GM20431 (cell line): Measurements from ENCODE around the gene MTR.

Experiments
- in situ Hi-C: fragments of 300-500 bp; cut with MseI, MboI; formaldehyde crosslinking; loops from one replicate; pipeline ENCODE4 v1.15.0; 2020; ENCODE audit warnings: low sequenced_read_pairs; ENCODE audit not compliant: unreplicated experiment

MTR gene

DNA sequence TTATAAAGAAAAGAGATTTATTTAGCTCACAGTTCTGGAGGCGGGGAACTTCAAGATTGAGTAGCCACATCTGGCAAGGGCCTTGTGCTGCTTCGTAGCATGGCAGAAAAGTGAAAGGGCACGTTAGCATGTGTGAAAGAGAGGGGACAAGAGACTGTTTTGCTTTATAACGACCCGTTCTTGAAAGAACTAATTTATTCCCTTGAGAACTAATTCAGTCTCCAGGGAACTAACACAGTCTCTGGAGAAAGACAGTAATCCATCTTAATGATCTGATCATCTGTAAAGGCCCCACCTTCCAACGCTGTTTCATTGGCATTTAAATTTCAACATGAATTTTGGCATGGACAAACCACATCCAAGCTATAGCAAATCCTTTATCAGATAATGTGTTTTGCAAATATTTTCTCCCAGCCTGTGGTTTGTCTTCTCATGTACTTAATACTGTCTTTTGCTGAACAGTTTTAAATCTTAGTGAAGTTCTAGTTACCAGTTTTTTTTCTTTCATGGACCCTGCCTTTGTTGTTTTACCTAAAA is 26.1 kb downstream of the MTR start:
- in situ Hi-C loops = no loop called here

DNA sequence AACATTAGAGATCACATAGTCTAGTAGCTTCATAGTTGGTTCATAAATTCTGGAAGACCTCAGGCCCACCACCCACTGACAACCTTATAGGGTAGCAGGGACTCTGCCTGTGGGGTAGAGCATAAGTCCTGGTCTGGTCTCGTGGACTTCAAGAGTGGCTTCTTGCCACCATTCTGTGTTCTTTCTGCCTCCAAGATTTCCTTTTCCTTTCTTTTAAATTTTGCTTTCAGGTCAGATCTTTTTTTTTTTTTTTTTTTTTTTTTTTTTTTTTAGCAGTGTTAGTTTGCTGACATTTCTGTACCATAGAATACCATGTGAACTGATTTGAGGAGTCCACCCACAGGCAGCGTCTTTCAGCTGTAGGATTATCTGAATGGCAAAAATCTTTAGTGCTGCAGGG is 28.5 kb downstream of the MTR start:
- in situ Hi-C loops = no loop called here

DNA sequence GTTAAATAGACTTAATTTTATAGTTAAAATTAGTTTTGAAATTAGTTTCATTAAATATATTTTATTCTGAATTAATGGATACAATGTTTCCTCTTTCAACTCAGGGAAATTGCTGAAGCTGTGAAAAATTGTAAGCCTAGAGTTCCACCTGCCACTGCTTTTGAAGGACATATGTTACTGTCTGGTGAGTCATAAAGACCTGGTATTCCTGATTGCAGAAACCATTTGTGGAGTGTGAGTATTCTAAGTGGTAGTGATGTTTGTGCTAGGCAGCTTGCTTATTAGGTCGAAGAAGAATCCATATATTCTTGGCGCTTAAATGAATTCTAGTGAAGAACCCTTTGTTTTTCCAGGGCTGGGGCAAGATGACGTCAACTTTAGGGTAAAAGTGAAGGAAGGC is 34.0 kb downstream of the MTR start:
- in situ Hi-C loops = no loop called here

DNA sequence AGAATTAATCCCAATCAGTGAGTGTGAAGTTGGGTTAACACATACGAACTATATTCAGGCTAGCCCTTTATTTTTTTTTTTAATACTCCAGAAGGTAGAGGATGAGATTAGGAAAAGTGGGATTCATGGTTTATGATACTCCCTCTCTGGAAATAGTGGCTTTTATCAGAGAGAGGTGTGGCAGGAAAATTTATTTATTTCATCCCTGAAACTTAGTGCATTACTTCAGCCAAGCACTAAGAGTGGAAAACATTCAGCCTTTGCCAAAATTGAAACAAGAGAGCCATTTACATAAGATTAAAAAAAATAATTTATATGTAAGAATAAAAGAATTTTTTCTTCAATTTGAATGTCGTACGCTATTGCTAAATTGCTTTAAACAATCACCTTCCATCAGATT is 35.0 kb downstream of the MTR start:
- in situ Hi-C loops = no loop called here

DNA sequence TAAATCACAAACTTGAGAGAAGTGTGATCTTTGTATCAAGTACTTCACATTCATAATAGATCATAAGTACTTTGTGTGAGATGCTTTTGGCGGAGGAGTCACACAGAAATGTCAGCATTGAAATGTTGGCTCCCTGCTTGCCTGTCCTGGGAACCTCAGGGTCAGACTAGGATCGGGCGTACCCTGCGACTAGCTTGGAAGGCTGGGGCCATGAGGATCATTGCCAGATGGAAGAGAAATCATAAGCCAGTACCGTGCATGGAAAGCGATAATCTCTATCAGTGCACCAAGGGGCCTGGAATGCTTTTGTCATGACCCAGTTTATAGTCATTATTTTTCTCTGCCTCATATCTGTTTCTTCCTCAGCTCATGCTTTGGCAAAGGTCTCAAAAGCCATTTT is 35.5 kb downstream of the MTR start:
- in situ Hi-C loops = no loop called here

DNA sequence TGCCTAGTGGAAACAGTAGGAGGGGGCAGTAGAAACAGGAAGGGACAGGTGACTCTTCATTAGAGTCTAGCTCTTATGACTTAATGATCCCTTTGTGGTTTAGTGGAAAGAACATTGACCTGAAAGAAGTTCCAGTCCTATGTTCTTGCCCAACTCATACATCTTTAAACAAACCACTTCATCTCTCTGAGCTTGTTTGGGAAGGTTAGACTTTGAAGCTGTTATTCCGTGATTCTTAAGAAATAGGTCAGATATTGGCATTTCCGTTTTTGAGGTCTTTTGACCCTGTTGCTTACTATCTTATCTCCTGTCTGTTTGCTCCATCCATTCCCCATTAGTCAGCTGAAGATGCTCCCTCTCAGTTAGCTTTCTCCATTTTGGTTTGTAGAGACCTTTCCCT is 38.5 kb downstream of the MTR start:
- in situ Hi-C loops = no loop called here

DNA sequence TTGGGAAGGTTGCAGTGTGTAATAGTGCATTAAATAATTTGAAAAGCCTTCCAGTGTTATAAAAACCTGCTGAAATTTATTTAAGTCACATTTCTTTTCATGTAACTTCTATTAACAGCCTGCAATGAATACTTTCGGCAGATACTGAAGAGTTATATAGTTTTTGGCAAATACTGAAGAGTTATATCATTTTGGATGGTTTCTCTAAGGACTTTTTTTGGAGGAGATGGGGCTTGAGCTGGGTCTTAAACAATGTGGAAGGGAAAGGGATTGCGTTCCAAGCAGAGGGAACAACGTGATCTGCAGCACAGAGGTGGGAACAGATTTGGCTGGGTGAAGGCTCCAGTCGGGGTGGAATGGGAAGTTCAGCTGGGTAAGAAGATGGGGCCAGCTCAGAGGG is 39.8 kb downstream of the MTR start:
- in situ Hi-C loops = no loop called here

DNA sequence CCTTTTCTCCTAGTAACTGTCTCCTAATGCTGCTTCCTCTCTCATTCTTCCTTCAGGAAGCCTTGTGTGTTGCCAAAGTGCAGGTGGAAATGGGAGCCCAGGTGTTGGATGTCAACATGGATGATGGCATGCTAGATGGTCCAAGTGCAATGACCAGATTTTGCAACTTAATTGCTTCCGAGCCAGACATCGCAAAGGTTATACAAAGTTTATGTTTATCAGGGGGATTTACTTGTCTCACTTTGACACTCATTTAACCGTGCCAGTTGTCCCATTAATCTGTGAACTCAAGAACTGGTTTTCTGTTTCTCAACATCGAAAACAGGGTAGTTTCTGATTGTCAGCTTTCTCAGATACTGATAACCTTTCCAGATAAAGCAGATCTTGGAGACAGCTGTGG is 40.4 kb downstream of the MTR start:
- in situ Hi-C loops = no loop called here

DNA sequence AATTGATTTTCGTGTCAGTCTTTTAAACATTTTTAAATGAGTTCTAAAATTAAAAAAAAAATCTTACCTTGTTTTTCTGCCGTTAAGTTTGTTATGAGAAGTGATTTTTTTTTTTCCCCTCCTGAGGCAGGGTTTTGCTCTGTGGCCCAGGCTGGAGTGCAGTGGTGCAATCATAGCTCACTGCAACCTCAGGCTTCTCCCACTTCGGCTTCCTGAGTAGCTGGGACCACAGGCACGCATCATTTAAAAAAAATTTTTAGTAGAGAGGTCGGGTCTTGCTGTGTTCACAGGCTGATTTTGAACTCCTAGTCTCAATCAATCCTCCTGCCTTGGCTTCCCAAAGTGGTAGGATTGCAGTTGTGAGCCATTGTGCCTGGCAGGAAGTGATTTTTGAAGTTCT is 41.1 kb downstream of the MTR start:
- in situ Hi-C loops = no loop called here

DNA sequence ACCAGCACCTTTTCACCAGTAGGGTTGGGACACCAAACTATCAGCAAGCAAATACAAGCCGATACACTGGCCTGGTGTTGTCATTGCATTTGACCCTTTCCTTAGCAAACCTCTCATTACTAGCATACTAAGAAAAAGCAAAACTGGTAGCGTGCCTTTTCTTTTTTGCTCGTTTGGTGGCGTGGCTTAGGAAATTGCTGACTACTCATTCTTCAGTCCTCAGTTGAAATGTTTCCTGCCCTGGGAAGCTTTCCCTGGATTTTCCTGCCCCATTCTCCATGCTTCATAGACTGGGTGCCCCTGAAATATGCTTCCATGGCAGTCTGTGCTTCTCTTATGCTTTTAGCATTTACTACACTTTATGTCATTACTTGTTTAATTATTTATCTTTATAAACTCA is 42.0 kb downstream of the MTR start:
- in situ Hi-C loops = no loop called here

DNA sequence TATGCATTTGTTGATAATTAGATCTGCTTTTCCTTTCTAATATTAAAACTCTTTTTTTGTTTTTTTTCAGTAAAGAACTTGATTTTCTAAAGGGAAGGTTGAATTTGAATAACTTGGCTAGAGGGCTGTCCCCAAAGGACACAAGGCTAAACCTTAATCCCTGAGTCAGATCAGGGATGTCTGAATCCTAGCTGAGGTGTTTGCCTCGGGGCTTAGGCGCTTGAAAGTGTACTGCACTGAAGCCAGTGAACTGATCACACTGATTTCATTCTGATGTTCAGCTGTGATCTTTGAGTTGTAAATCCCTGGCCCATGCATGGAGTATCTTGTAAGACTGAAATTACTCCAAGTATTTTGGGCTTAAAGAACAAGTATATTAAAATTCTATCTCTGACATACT is 42.8 kb downstream of the MTR start:
- in situ Hi-C loops = no loop called here

DNA sequence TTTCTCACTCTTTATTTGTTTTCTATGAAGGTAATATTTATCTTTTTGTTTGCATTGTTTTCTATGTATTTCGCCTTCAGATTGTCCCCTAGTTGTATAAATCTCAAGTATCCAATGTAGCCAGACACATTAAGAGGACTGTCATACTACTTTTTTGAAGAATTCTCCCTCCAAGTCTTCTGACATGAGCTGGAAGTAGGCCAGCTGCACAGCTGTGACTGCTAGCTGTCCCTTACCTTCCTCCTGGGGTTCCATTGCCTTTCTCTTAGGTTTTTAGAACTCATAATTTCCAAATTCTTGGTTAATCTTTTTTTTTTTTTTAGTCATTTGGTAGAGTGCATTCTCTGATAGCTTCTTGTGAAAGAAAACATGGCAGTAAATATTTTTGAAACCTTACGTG is 46.2 kb downstream of the MTR start:
- in situ Hi-C loops = no loop called here

DNA sequence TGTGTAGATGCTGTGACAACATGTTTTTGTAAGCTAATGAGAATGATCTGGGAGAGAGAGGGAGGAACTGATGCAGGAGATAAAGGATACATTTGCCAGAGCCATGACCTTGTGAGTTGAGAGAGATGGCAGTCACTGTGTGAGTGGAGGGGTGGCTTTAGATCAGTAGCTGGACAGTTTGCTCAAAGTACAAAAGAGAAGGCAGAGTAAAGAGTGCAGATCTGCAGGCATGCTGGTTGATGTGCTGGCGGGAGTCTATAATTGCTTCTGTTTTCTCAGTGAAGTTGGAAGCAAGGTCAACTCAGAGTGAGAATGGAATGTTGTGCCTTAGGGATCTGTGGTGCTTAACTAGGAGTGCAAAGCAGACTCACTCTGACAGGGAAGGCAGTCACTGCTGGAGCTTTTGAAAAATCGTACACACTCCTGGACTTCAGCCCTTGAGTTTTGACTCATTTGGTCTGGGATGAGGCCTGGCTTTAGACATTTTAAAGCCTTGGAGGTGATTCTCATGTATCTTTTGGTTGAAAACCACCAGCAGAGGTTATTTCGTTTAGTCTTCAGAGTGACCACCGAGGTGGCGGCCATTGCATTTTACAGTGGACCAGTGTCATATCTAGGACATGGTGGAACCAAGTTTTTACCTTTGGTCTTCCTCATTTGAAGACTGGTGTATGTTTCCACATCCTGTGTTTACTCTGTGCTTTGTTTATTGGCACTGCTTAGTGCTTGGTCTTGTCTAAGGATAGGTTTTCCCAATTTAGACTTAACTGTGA is 49.6 kb downstream of the MTR start:
- in situ Hi-C loops = no loop called here

DNA sequence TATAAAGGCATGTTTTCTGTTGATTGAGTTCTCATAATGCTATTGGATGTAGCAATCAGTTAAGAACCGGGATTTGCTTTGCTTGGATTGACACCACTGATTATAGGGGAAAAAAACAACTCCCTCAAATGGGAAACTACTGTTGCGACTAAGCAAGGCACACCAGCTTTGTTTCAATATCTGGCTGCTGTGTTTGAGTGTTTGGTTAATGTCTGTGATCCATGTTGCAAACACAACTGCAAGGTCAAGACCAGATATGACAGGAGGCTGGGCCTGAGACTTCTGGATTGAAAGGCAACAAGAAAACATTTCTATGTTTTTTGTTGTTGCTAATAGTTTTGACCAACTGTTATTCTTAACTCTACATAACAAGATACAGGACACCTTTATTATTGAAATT is 50.7 kb downstream of the MTR start:
- in situ Hi-C loops = no loop called here

DNA sequence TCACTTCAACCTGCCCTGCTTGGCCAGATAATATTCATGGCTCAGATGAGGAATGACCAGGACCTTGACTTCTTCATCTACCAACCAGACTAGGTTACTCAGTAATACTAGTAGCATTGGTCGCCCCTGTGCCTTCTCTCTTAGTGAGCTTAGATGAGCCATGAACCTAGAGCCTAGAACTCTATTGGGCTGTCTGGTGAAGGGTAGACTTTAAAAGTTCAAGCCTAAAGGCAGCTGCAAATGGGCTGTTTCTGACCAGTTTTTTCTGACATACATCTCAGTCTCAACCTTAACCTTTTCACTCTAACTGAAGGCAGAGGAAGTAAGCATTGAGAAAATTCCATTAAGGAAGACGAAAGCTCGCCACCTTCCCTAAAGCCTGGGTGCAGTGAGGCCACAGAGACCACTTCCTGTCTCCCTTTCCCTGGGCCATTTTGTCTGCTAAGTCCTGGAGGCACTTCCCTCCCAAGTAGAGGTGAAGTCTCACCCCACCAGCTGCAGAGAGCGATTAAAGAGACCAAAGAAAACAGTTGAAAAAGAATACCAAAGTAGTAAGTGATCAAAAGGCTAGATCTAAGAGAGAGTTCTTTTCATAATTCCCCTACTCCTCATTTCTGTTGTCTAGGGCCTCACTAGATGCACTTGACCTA is 53.3 kb downstream of the MTR start:
- in situ Hi-C loops = no loop called here

DNA sequence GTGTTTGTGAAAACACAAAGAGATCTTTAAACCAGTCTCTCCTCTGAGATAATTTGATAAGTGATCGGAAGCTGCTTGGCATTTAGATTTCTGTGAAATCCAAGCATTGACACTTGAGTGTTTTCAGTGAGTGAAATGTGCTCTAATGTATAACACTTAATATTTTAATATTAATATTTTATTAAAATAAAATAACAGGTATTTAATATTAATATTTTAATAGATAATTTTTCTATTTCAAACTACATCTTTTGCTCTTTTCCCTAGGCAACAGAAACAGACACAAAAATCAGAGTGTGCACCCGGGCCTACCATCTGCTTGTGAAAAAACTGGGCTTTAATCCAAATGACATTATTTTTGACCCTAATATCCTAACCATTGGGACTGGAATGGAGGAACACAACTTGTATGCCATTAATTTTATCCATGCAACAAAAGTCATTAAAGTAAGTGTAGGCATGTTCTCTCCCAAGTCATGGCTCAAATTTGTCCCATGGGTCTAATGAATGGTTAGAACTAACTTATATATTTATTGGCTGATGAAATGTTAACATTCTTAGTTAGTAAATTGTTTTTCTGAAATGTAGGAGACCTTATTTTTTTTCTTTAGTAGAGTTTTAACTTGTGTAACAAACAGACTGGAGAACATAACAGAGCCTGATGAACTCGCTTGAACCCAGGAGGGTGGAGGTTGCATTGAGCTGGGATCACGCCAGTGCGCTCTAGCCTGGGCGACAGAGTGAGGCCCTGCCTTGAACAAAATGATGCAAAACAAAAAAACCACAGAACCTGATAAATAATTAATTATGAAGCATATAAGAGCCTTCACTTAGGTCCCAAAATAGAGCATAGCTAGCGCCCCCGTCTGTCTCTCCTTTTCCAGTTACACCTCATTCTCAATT is 55.2 kb downstream of the MTR start:
- in situ Hi-C loops = loop anchor here (25.0 kb wide), 1 partner anchor 88 kb away; no protein-coding TSS in a partner anchor

DNA sequence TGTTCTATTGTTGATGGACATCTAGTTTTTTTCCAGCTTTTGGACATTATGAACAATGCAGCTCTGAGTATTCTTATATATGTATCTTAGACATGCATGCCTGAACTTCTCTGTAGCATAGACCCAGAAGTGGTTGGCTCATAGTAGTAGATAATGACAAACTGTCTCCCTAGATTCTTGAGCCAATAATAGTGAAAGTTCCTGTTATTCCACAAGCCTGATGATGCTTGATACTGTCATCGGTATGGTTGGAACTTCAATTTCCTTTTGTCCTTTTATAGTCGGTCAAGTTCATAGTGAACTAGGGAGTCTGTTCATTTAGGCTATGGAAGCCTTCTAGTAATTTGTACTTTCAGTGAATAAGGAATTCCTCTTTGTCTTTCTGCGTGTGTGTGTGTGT is 56.8 kb downstream of the MTR start:
- in situ Hi-C loops = loop anchor here (25.0 kb wide), 1 partner anchor 90 kb away; no protein-coding TSS in a partner anchor

DNA sequence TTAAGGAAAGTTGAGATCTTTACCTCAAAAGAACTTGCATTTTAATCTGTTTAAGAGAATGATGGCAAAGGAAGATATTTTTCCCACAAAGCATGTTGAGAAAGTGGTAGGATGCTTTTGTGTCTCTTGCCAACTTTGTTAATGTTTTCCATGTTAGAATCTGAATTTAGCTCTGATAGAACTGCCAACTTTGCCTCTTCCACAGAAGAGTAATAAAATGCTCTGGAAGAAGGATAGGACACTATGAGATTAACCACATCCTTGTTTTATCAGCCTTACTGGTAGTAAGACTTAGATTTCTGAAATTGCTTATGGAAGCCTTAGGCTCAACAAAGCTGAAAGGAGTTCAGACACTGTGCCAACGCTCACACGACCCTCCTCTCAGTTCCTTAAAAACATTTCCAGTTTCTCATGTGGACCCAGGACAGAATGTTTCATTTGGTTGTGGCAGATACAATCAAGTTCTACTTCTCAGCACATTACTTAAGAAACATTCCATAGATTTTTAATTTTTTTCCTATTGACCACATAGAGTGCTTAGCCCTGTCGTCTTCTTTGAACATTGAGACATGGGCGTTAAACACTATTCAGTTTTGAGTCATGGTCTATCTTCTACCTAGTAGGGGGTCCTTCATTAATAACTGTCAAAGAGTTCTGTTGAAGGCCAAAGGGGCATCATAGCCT is 59.0 kb downstream of the MTR start:
- in situ Hi-C loops = loop anchor here (25.0 kb wide), 1 partner anchor 92 kb away; no protein-coding TSS in a partner anchor

DNA sequence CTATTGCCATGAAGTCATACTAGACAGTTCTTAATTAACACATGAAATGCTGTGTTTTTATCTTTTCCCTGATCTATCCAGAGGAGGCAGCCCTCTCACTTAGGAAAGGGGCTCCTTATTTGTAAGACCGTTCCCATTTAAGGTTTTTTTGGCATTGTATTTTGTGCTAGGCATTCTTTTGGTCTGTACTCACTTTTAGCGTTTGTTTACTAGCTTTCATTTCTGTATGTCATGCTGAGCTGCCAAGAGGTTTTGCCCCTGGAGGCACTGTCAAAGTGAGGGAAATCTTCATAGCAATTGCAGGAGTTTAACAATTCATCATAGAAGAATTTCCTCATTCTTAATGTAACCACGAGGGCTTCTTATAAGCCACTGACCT is 59.5 kb downstream of the MTR start:
- in situ Hi-C loops = loop anchor here (25.0 kb wide), 1 partner anchor 92 kb away; no protein-coding TSS in a partner anchor

DNA sequence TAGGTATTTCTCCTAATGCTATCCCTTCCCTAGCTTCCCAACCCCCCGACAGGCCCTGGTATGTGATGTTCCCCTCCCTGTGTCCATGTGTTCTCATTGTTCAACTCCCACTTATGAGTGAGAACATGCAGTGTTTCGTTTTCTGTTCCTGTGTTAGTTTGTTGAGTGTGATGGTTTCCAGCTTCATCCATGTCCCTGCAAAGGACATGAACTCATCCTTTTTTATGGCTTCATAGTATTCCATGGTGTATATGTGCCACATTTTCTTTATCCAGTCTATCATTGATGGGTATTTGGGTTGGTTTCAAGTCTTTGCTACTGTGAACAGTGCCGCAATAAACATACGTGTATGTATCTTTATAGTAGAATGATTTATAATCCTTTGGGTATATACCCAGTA is 61.6 kb downstream of the MTR start:
- in situ Hi-C loops = loop anchor here (25.0 kb wide), 1 partner anchor 94 kb away; no protein-coding TSS in a partner anchor
